Lung (tissue), 12 donors: ENCODE measurements around the gene SNAP91. TPM values are rescaled to one million over a fixed set of nuclear protein-coding genes. Genes with fewer than 3 reads are reported as not detected.

Experiments used
- ATAC-seq: fragments of 200-7000 bp; cut with Tn5 transposase; one replicate; pipeline ENCODE4 v1.9.1; 2020; ENCODE audit warnings: moderate number of reproducible peaks; ENCODE audit not compliant: insufficient read depth, low FRiP score
- DNase-seq, 3 donors: peaks; one replicate each; pipeline ENCODE4 v3.0.0-alpha.2; 2013 to 2017
- H3K27ac ChIP-seq, 2 donors: one replicate each; pipeline ENCODE4 v1.5.1; 2013; ENCODE audit warnings: mild to moderate bottlenecking in 2 of 2, moderate library complexity in 2 of 2, control low read depth in 1 of 2, inconsistent platforms in 1 of 2, low read depth in 1 of 2, low read length in 1 of 2
- H3K27me3 ChIP-seq, 3 donors: one replicate each; pipeline ENCODE4 v1.5.1; 2013; ENCODE audit warnings: low read length in 2 of 3; ENCODE audit not compliant: control insufficient read depth in 3 of 3, insufficient read depth in 3 of 3
- H3K36me3 ChIP-seq, 4 donors: one replicate each; pipeline ENCODE4 v1.5.1; 2013; ENCODE audit warnings: low read length in 4 of 4, mild to moderate bottlenecking in 1 of 4, moderate library complexity in 1 of 4; ENCODE audit not compliant: control insufficient read depth in 4 of 4, insufficient read depth in 4 of 4
- H3K4me1 ChIP-seq, 5 donors: one replicate each; pipeline ENCODE4 v1.5.1; 2013; ENCODE audit warnings: low read length in 5 of 5, mild to moderate bottlenecking in 2 of 5, moderate library complexity in 1 of 5; ENCODE audit not compliant: control insufficient read depth in 5 of 5, insufficient read depth in 5 of 5
- H3K4me3 ChIP-seq: one replicate; pipeline ENCODE4 v1.5.1; 2013; ENCODE audit warnings: mild to moderate bottlenecking, control low read depth, moderate library complexity
- H3K9ac ChIP-seq, 2 donors: one replicate each; pipeline ENCODE4 v1.5.1; 2013; ENCODE audit warnings: low read length in 2 of 2, control low read depth in 1 of 2; ENCODE audit not compliant: insufficient read depth in 1 of 2
- H3K9me3 ChIP-seq, 4 donors: one replicate each; pipeline ENCODE4 v1.5.1; 2013; ENCODE audit warnings: low read length in 3 of 4, mild to moderate bottlenecking in 1 of 4, moderate library complexity in 1 of 4; ENCODE audit not compliant: control insufficient read depth in 4 of 4, insufficient read depth in 3 of 4
- CTCF ChIP-seq: IDR thresholded peaks from 2 replicates; pipeline ENCODE4 v1.5.1; 2012; ENCODE audit warnings: mild to moderate bottlenecking; ENCODE audit errors: control extremely low read depth, extremely low read depth
- WGBS, 2 donors: extraction: QIAGEN DNeasy Blood & Tissue Kit; methylation state at CpG; one replicate each; pipeline ENCODE4 v1.1.7; 2013; 5-methylcytosine and 5-hydroxymethylcytosine counted together
- polyA plus RNA-seq, 2 donors: library from polyadenylated mRNA; stranded (reverse); fragments of 200-250 nt; gene quantifications; one replicate each; pipeline ENCODE4 v1.2.1, GENCODE V29; 2013
- total RNA-seq, 2 donors: library from RNA; depleted of rRNA in 1 of 2; stranded (reverse); fragments of >200 nt in 1 of 2; gene quantifications; one replicate each; pipeline ENCODE4 v1.2.1, GENCODE V29; 2014 to 2021
- donor health status: control.
- donor health status: control.
- donor health status: Bipolar disorder and iron deficiency.
- donor health status: healthy.
- donor health status: DM: yes; HTN: yes; CAD: no.

SNAP91 gene
- total and polyA plus RNA-seq, 4 donors = 0.02 to 2.9 TPM; not detected in 2

DNA sequence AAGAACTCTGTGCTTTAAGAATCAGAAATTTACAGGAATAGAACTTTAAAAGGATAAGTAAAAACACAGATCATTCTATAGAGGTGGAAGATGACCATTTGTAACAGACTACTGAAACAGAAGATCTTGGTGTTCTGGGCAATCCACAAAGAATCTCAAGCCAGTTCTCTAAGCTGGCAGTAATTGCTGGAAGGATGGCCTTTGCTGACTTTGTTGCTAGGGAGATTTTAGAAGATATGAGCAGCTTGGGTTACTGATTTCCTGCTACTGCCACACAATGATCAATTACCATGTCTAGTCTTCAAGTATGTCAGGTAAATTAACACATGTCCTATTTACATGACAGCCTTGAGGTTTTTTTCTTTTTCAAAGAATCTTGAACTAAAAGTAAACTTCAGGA, 31.1 kb downstream of the SNAP91 start:
- H3K27ac ChIP-seq = no peak overlapping the region
- no peak overlapping the region for H3K9ac ChIP-seq
- TF ChIP-seq CTCF = no peak
- H3K9me3 ChIP-seq = no peaks in the 10 kb centered on the region
- no peak for DNase-seq
- ATAC-seq = no peak
- no peak overlapping the region for H3K4me3 ChIP-seq
- no peaks in the 10 kb centered on the region for H3K27me3 ChIP-seq
- no peaks in the 10 kb centered on the region for H3K4me1 ChIP-seq
- no peaks in the 10 kb centered on the region for H3K36me3 ChIP-seq

GRCh38 chr6:83637953-83638352, 70.9 kb downstream of the SNAP91 start:
- no peak for TF ChIP-seq CTCF
- DNase-seq (no peak), ATAC-seq (no peak)
- no peak overlapping the region for H3K27ac ChIP-seq
- H3K9me3 ChIP-seq = peaks cover 0 to 6% (median 0%) of the 10 kb centered on the region in 4 donors
- H3K4me3 ChIP-seq = no peak overlapping the region
- no peak overlapping the region for H3K9ac ChIP-seq
- H3K36me3 ChIP-seq = no peaks in the 10 kb centered on the region
- H3K4me1 ChIP-seq = no peaks in the 10 kb centered on the region
- 93 to 94% methylated on average over 7 of the region's 7 CpGs for WGBS, 2 donors
- H3K27me3 ChIP-seq = no peaks in the 10 kb centered on the region

- no peak for DNase-seq
- Histone ChIP-seq H3K4me3 (no peak overlapping the region), H3K27me3 (no peaks in the 10 kb centered on the region), H3K9ac (no peak overlapping the region), H3K27ac (no peak overlapping the region), H3K4me1 (no peaks in the 10 kb centered on the region), H3K9me3 (peaks cover 0 to 6% (median 0%) of the 10 kb centered on the region in 4 donors), H3K36me3 (no peaks in the 10 kb centered on the region)
- no peak for ATAC-seq
- TF ChIP-seq CTCF = no peak
- 85 to 92% methylated on average over 7 of the region's 7 CpGs for WGBS, 2 donors
Observed at GRCh38 chr6:83636800-83637199, 72.1 kb downstream of the SNAP91 start.

- Histone ChIP-seq H3K27ac (no peak overlapping the region), H3K36me3 (no peaks in the 10 kb centered on the region), H3K4me3 (no peak overlapping the region), H3K4me1 (no peaks in the 10 kb centered on the region), H3K27me3 (no peaks in the 10 kb centered on the region), H3K9me3 (peaks cover 0 to 6% (median 0%) of the 10 kb centered on the region in 4 donors), H3K9ac (no peak overlapping the region)
- WGBS, 2 donors = 67 to 73% methylated on average over 5 of the region's 5 CpGs
- DNase-seq (no peak), ATAC-seq (no peak)
- no peak for TF ChIP-seq CTCF
Observed at GRCh38 chr6:83633609-83634008, 75.3 kb downstream of the SNAP91 start.
